DMS 273 treated with DMSO at 0.1 percent for 48 hours (cell line): ENCODE data around the gene VAV1.
"Not testable (repeated sequence)": the region's sequence is repeated elsewhere in the genome, so short reads cannot be mapped to it uniquely, and the experiment has no call there.

Source experiments
- DNase-seq: peaks from one replicate; lab custom pipeline; 2025; lab: John Stamatoyannopoulos, UW

VAV1 gene

DNA sequence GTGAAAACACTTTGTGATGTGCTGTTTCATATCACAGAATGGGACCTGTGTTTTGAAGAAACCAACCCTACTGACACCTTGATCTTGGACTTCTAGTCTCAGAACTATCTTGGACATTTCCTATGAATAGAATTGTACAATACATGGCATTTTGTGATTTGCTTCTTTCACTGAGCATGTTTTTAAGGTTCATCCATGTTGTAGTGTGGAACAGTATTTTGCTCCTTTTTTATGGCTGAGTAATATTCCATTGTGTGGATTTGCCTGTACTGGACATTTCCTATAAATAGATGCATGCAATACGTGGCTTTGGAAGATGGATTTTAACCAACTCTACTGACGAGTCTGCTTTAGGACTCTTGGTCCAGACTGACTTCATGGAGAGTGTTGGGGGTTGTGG is 46.8 kb downstream of the VAV1 start:
- no peak for DNase-seq

DNA sequence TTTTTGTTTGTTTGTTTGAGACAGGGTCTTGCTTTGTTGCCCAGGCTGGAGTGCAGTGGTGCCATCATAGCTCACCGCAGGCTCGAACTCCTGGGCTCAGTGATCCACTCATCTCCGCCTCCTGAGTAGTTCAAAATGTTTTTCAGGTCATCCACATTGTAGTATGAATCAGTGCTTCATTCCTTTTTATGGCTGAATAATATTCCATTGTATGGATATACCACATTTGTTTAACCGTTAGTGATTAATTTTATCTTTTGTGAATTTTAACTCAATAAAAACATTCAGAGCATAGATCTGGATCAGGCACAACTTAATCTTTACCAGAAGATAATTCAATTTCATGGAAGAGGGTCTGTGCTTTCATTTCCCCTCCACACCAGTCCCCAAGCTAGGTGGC is 47.7 kb downstream of the VAV1 start:
- no peak for DNase-seq

DNA sequence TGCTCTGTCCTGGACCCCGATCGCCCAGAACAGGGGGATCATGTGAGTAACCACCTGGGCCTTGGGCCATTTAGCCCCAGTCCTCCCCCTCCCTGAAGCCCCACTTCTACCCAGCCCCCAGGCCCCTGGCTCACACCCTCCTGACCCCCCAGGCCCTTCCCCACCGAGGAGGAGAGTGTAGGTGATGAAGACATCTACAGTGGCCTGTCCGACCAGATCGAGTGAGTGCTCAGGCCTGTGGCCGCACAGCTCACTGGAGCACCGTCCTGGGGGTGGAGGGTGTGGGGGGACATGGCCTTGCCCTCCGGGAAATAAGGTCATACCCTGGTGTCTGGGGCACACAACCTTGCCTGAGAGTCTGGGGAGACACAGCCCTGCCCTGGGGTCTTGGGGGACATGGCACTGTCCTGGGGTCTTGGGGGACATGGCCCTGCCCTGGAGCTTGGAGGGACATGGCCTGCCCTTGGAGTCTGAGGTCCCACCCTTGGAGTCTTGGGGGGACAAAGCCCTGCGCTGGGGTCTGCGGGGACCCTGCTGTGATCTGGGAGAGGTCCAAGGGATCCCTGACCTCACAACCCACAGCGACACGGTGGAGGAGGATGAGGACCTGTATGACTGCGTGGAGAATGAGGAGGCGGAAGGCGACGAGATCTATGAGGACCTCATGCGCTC is 49.3 kb downstream of the VAV1 start:
- DNase-seq, result no peak

DNA sequence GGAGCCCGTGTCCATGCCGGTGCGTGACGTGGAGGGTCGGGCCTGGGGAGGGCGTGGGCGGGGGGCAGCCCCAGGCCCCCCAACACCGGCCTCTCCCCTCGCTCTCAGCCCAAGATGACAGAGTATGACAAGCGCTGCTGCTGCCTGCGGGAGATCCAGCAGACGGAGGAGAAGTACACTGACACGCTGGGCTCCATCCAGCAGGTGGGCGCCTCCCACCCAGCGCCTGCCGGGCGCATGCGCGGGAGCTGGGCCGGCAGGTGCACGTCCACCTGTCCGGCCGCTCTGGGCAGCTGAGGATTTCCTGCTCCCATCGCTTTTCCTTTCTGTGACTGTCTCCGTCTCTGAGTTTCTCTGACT is 49.8 kb downstream of the VAV1 start:
- DNase-seq, result no peak

DNA sequence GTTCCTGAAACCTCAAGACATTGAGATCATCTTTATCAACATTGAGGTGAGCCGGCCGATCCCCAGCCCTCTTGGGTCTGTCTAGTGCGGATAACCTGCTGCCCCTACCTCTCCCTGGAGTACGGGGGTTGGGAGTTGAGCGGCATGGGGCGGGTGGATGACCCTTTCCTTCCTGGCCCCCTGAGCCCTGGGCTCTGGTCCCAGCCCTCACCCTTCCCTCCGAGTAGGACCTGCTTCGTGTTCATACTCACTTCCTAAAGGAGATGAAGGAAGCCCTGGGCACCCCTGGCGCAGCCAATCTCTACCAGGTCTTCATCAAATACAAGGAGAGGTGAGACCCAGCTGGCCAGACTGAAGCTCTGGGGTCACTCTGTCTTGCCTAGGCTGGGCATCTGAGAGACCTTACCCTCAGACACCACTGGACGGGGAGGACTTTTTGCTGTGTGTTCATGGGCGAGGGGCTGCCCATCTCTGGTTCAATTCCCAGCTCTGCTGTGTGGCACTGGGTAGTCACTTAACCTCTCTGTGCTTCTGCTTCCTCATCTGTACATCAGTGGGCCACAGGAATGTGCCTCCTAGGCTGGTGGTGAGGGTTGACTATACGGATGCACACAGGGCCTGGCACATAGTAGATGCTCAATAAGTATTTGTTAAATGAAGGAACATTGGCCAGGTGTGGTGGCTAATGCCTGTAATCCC is 52.7 kb downstream of the VAV1 start:
- DNase-seq, result no peak

DNA sequence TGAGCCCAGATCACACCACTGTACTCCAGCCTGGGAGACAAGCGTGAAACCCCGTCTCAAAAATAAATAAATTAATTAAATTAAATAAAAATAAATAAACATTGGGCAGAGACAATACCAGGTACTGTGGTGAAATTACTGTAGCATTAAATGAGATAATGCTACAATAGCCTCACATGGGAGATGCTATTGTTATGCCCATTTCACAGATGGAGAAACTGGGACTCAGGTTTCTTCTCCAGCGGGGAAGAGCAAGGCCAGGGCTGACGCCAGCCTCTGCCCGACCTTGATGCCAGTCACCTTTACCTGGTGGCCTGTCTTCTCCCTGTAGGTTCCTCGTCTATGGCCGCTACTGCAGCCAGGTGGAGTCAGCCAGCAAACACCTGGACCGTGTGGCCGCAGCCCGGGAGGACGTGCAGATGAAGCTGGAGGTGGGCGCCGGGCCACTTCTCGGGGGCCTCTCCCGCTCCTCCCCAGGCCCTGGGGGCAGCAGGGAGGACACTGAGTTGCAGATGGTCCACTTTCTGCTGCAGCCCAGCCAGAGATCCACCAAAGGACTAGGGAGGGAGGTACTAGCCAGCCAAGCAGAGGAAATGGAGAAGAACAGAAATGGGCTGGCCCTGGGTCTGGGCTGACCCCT is 53.9 kb downstream of the VAV1 start:
- DNase-seq, result no peak

DNA sequence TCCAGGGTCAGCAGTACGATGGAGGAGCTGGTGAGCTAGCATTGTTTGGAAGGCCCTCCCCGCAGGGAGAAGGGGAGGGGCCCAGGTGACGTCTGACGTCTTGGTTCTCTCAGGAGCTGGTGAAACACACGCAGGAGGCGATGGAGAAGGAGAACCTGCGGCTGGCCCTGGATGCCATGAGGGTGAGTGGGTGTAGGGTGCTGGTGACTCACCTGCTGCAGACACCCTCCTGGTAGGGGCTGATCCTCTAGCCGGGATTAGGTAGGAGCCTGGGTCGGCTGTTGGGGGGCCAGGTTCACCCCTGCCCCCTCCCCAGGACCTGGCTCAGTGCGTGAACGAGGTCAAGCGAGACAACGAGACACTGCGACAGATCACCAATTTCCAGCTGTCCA is 55.8 kb downstream of the VAV1 start:
- DNase-seq, result no peak

DNA sequence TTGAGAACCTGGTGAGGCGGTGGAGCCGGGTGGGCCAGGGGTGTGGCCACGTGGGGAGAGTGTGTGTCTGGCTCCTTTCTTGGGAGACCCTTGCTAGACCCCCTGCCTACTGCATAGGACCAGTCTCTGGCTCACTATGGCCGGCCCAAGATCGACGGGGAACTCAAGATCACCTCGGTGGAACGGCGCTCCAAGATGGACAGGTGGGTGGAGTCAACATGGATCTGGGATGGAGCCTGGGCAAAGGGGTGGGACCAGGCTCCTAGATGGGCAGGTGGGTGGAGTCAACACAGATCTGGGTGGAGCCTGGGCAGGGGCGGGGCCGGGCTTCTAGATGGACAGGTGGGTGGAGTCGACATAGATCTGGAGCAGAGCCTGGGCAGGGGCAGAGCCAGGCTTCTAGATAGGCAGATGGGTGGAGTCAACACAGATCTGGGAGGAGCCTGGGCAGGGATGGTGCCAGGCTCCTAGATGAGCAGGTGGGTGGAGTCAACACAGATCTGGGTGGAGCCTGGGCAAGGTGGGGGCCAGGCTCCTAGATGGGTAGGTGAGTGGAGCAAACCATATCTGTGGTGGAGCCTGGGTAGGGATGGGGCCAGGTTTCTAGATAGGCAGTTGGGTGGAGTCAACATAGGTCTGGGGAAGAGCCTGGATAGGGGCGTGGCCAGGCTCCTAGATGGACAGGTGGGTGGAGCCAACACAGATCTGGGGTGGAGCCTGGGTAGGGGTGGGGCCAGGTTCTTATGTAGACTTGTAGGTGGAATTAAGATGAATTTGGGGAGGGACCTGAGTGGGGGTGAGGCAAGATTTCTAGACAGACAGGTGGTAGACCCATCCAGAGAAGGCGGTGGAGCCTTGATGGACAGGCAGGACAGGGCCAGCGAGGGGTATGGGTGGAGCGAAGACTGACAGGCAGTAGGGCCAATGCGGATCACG is 56.5 kb downstream of the VAV1 start:
- no peak for DNase-seq

DNA sequence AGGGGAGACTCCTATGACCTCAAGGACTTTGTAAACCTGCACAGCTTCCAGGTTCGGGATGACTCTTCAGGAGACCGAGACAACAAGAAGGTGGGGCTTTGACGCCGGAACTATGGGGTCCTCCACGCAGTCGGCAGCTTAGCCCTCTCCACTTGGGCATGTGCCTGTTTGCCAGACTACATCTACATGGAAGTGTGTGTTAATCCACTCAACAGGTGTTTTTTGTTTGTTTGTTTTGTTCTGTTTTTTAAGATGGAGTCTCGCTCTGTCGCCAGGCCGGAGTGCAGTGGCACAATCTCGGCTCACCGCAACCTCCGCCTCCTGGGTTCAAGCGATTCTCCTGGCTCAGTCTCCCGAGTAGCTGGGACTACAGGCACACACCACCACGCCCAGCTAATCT is 57.3 kb downstream of the VAV1 start:
- DNase-seq, result not testable (repeated sequence)

DNA sequence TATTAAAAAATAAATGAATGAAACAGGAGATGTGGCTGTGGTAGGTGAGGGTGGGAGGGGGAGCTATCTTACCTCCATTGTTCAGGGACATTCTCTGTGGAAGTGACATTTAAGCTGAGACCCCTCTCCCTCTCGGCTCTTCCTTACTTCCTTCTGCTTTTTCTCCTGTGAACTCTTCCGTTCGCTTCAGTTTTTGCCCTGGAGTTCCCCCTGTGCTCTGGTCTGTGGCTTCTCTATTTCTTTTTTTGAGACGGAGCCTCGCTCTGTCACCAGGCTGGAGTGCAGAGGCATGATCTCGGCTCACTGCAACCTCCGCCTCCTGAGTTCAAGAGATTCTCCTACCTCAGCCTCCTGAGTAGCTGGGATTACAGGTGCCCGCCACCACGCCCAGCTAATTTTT is 58.6 kb downstream of the VAV1 start:
- DNase-seq, result not testable (repeated sequence)

DNA sequence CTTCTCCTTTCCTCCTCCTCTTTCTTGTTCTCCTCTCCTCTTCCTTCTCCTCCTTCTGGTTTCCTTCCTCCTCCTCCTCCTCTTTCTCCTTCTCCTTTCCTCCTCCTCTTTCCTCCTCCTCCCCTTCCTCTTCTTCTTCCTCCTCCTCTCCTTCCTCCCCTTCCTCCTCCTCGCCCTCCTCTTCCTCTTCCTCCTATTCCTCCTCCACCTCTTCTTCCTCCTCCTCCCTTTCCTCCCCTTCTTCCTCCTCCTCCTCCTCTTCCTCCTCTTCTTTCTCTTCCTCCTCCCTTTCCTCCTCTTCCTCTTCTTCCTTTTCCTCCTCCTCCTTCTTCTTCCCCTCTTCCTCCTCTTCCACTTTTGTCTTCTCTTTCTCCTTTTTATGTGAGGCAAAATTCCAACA is 59.9 kb downstream of the VAV1 start:
- no peak for DNase-seq

DNA sequence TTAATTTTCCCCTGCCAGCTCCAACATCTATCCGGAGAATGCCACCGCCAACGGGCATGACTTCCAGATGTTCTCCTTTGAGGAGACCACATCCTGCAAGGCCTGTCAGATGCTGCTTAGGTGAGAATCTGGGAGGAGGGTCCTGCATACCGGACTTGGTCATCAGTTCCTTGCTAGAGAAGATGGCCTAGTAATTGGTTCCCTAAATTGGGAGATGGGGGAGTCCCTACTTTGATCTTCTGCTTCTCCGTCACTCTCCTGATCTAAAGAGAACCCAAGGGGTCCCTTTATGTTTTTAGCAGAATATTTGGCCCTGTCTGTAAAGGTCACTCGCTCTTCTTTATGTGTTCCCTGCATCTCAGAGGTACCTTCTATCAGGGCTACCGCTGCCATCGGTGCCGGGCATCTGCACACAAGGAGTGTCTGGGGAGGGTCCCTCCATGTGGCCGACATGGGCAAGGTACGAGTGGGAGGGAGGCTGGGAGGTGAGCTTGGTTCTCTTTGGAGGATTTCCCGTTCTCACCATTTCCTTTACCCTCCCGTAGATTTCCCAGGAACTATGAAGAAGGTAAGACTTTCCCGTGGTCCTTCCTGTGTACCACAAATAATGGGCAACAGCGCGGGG is 60.8 kb downstream of the VAV1 start:
- no peak for DNase-seq

DNA sequence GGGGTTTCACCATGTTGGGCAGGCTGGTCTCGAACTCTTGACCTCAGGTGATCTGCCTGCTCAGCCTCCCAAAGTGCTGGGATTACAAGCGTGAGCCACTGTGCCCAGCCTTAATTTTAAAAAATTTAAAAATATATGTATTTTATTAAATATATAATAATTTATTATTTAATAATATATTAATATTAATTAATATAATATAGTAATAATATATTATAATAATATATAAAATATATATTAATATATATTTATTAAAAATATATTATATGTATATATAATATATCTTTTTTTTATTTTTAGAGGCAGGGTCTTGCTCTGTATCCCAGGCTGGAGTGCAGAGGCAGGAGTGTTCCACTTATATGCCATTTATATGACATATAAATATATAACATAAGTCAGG is 61.9 kb downstream of the VAV1 start:
- DNase-seq, result no peak

DNA sequence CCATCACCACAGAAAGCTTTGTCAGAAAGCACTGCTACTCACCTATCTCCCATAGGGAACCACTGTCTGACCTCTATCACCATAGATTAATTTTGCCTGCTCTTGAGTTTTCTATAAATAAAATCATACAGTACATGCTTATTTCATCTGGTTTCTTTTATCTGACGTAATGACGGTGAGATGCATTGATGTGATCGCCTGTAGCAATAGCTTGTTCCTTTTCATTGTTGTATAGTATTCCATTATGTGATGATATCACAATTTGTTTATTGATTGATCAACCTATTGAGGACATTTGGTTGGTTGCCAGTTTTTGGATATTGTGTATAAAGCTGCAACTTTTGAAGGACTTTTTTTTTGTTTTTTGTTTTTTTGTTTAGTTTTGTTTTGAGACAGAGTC is 63.0 kb downstream of the VAV1 start:
- DNase-seq, result no peak

DNA sequence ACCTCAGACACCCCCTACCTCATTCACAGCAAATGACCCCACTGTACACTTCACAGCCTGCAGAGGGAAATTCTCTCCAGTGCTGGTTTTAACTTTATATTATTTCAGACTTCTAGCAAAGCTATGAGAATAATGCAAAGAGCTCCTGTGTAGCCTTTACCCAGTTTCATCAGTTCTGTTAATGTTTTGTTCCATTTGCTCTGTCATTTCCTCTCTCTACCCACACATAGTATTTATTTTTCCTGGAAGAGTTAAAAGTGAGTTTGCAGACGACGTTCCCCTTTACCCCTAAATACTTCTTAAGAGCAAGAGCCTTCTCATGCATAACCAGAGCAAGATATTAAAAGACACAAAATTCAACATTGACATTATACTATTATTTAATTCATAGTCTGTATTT is 65.0 kb downstream of the VAV1 start:
- DNase-seq, result no peak

DNA sequence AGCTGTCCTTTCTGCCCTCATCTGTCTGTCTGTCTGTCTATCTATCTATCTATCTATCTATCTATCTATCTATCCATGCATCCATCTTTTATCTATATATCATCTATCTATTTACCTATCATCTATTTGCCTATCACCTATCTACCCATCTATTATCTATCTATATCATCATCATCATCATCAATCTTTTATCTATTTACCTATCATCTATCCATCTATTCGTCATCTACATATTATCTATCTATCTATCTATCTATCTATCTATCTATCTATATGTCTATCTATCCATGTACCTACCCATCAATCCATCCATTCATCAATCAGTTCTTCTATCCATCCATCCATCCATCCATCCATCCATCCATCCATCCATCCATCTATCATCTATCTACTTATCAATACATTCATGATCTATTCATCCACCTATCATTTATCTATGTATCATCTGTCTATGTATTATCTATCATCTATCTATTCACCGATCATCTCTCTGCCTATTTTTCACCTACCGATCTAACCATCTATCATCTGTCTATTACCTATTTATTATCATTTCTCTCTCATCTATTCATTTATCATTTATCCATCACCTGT is 65.7 kb downstream of the VAV1 start:
- DNase-seq, result no peak

DNA sequence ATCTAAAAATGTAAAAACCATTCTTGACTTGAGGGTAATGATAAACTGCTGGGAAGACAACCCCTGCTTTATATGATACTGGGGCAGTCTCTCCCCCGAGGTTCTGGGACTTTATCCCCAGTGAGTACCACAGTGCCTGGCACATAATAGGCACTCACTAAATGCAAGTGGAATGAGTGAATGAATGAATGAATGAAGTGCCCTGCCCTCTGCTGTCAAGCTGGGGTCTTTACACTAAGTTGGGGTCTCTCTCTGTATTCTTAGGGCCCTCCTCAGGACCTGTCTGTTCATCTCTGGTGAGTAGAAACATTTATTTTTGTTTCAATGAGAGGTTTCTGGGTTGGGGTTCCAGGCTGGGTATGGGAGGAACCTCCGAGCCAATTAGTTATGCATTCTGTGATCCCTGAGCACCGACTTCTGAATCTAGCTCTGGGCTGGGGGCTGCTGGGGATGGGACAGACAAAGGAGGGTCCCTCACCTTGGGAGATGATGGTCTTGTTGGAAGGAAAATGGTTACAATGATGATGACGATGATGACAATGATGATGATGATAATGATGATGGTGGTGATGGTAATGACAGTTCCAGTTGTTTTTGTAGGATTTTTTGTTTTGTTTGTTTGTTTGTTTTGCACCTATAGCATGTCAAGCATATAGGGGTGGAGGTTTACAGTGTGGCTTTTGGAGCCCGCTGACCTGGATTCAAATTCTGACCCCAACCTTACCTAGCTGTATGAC is 70.5 kb downstream of the VAV1 start:
- no peak for DNase-seq

DNA sequence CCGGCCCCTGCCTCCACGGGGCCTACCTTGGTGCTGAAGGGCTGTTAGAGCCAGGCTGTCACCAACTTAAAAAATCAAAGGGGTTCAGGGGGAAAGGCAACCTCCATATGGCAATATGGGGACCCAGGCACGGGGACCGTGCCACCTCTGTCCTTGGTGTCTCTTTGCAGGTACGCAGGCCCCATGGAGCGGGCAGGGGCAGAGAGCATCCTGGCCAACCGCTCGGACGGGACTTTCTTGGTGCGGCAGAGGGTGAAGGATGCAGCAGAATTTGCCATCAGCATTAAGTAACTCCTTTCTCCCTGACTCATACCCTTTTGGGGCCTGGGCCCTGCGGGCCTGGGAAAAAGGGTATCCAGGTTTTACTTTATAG is 75.3 kb downstream of the VAV1 start:
- DNase-seq, result no peak

DNA sequence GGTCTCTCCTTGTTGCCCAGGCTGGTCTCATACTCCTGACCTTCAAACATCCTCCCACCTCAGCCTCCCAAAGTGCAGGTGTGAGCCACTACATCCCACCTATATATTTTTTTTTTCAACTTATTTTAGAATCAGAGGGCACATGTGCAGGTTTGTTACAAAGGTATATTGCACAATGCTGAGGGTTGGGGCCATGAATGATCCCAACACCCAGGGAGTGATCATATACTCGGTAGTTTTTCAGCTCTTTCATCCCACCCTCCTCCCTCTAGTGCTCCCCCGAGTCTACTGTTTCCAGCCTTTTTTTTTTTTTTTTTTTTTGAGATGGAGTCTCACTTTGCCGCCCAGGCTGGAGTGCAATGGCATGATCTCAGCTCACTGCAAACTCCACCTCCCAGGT is 76.5 kb downstream of the VAV1 start:
- no peak for DNase-seq

DNA sequence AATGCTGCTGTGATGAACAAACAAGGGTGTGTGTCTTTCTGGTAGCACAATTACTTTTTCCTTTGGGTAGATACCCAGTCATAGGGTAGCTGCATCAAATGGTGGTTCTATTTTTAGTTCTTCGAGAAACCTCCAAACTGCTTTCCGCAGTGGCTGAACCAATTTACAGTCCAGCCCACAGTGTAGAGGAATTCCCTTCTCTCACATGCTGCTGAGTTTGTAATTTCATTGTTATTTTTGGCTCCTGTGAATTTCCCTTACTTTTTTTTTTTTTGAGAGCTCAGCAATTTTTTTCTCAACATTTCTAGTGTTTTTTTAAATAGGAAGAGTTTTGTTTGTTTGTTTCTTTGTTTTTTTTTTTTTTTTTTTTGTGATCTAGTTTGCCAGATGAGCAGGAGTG is 77.4 kb downstream of the VAV1 start:
- no peak for DNase-seq

DNA sequence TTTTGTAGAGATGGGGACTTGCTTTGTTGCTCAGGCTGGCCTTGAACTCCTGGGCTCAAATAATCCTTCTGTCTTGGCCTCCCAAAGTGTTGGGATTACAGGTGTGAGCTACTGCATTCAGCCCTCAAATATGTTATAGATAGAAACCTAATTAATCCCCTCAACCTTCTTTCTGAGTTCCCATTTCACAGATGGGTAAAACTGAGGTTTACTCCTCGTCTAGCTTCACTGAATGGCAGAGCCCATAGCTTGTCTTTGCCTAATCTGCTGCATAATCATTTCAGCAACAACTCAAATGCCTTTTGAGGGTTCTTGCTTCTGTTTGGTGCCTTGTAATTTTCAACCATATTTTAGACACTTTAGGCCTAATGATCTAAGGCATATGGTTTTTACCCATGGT is 78.9 kb downstream of the VAV1 start:
- no peak for DNase-seq
